DOHH2 (cell line): Measurements from ENCODE around the gene SCUBE3.

Source experiments
- EZH2phosphoT487 ChIP-seq: fragments of 200-600 bp; sonication (generic); IDR thresholded peaks from 2 replicates; pipeline ENCODE4 v1.6.1; 2017; ENCODE audit warnings: borderline replicate concordance, mild to moderate bottlenecking, antibody characterized with exemption, low read length, moderate library complexity, mixed read lengths
- TF ChIP-seq, protein P1 (sequence below): fragments of 200-600 bp; sonication (generic); IDR thresholded peaks from one replicate; pipeline ENCODE4 v1.5.1; 2014; ENCODE audit warnings: antibody characterized with exemption, mild to moderate bottlenecking, low read depth, low read length; ENCODE audit not compliant: poor library complexity, severe bottlenecking

DNA sequence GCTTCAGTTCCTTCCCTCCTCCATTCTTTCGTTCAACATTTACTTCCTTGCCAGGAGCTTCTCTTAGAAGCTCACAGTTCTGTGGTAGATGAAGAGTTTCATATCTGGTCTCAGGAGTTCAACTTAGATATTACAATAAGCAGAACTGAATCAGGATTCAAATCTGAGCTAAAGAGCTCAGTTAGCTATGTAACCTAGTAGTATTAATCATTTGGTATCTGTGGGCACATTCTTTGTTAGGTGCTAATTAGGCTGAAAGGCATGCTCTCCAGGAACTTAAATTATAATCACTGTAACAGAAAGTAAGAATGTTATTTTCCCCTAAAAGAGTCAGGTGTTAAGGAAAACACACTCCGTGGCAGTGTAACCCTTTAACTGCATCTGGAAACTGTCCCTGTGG lies 54.1 kb downstream of the SCUBE3 start:
- TF ChIP-seq, protein P1, sequence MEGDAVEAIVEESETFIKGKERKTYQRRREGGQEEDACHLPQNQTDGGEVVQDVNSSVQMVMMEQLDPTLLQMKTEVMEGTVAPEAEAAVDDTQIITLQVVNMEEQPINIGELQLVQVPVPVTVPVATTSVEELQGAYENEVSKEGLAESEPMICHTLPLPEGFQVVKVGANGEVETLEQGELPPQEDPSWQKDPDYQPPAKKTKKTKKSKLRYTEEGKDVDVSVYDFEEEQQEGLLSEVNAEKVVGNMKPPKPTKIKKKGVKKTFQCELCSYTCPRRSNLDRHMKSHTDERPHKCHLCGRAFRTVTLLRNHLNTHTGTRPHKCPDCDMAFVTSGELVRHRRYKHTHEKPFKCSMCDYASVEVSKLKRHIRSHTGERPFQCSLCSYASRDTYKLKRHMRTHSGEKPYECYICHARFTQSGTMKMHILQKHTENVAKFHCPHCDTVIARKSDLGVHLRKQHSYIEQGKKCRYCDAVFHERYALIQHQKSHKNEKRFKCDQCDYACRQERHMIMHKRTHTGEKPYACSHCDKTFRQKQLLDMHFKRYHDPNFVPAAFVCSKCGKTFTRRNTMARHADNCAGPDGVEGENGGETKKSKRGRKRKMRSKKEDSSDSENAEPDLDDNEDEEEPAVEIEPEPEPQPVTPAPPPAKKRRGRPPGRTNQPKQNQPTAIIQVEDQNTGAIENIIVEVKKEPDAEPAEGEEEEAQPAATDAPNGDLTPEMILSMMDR: no peak
- no peak for TF ChIP-seq EZH2phosphoT487
